Karpas-422 (cell line): ENCODE measurements around the gene RPGR. TPM values are rescaled to one million over a fixed set of nuclear protein-coding genes. Genes with fewer than 3 reads are reported as not detected.

Experiments used
- DNase-seq: peaks from one replicate; pipeline ENCODE4 v3.0.0-alpha.2; 2015
- H2AFZ ChIP-seq: fragments of 200-600 bp; sonication (generic); 2 replicates; pipeline ENCODE4 v1.6.1; 2014; ENCODE audit warnings: antibody characterized with exemption, low read length, mixed read lengths
- H3K27ac ChIP-seq: fragments of 200-600 bp; sonication (generic); 2 replicates; pipeline ENCODE4 v1.5.1; 2014; ENCODE audit warnings: mild to moderate bottlenecking, low read length, moderate library complexity
- H3K27me3 ChIP-seq: fragments of 200-600 bp; sonication (generic); 2 replicates; pipeline ENCODE4 v1.6.1; 2014; ENCODE audit warnings: low read length, mixed read lengths
- H3K36me3 ChIP-seq: fragments of 200-600 bp; sonication (generic); 2 replicates; pipeline ENCODE4 v1.6.1; 2014; ENCODE audit warnings: low read length, mixed read lengths; ENCODE audit not compliant: insufficient read depth
- H3K4me1 ChIP-seq: fragments of 200-600 bp; sonication (generic); 2 replicates; pipeline ENCODE4 v1.6.1; 2014; ENCODE audit warnings: mild to moderate bottlenecking, low read length, mixed read lengths
- H3K4me2 ChIP-seq: fragments of 200-600 bp; sonication (generic); 2 replicates; pipeline ENCODE4 v1.6.1; 2014; ENCODE audit warnings: low read length, low read depth, mild to moderate bottlenecking; ENCODE audit not compliant: poor library complexity, severe bottlenecking
- H3K4me3 ChIP-seq: fragments of 200-600 bp; sonication (generic); 2 replicates; pipeline ENCODE4 v1.5.1; 2014; ENCODE audit warnings: mild to moderate bottlenecking, antibody characterized with exemption, low read length, mixed read lengths
- H3K79me2 ChIP-seq: fragments of 200-600 bp; sonication (generic); 2 replicates; pipeline ENCODE4 v1.6.1; 2014; ENCODE audit warnings: mild to moderate bottlenecking, low read length, mixed read lengths
- H3K9ac ChIP-seq: fragments of 200-600 bp; sonication (generic); 2 replicates; pipeline ENCODE4 v1.6.0; 2014; ENCODE audit warnings: low read length
- H3K9me2 ChIP-seq: fragments of 200-600 bp; sonication (generic), shearing (Covaris generic); replicated peaks from 2 replicates; pipeline ENCODE4 v1.6.0; 2014; ENCODE audit warnings: mild to moderate bottlenecking, low read length, moderate library complexity; ENCODE audit not compliant: insufficient read depth
- H3K9me3 ChIP-seq: fragments of 300-700, 200-600 bp; sonication (generic); 2 replicates; pipeline ENCODE4 v1.6.1; 2014; ENCODE audit warnings: low read length, mixed read lengths
- H4K20me1 ChIP-seq: fragments of 200-600 bp; sonication (generic); 2 replicates; pipeline ENCODE4 v1.6.1; 2014; ENCODE audit warnings: mild to moderate bottlenecking, antibody characterized with exemption, low read length, low read depth; ENCODE audit not compliant: insufficient read depth
- total RNA-seq: library from RNA; depleted of rRNA; stranded (reverse); fragments of >200 nt; shearing (Covaris generic); gene quantifications from 2 replicates; pipeline ENCODE4 v1.2.3, GENCODE V29; 2014; ENCODE audit warnings: low replicate concordance

The RPGR gene
- total RNA-seq, 1 experiment from 2014 or later: 23.9 TPM

GRCh38 chrX:38282049-38282448 lies 45.3 kb downstream of the RPGR start:
- Histone ChIP-seq H3K9me2 (no peaks in the 10 kb centered on the region), H3K27ac (0 out of 2 replicates have a peak overlapping the region, but pooled peaks have one; percentile 11), H3K9me3 (no peaks in the 10 kb centered on the region), H2AFZ (no peak overlapping the region), H3K27me3 (no peaks in the 10 kb centered on the region), H3K4me3 (no peak overlapping the region), H3K9ac (no peak overlapping the region), H4K20me1 (no peaks in the 10 kb centered on the region), H3K36me3 (no peaks in the 10 kb centered on the region), H3K4me1 (peaks cover 11% of the 10 kb centered on the region), H3K79me2 (no peaks in the 10 kb centered on the region), H3K4me2 (no peak overlapping the region)
- DNase-seq: no peak

DNA sequence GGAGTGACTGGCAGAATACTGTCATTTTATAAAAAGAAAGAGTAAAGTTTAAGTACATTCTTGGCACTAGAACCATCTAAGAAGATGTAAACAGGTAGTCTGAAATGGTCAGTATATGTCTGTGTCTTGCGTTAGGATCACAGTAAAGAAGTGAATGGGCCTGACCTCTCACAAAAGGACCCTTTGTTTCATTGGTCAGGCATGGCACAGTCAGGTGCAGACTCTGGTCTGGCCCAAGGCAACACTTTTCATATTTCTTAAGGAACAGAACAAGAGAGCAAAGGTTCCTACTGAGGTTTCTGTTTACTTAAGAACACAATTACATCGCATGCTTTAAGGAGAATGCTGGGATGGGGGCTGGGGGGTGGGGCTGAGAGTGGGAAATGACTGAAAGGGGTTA lies 48.1 kb downstream of the RPGR start:
- Histone ChIP-seq H4K20me1 (no peaks in the 10 kb centered on the region), H3K9me2 (no peaks in the 10 kb centered on the region), H2AFZ (no peak overlapping the region), H3K9ac (no peak overlapping the region), H3K4me1 (peaks cover 23% of the 10 kb centered on the region), H3K4me2 (no peak overlapping the region), H3K4me3 (no peak overlapping the region), H3K79me2 (no peaks in the 10 kb centered on the region), H3K27ac (no peak overlapping the region), H3K27me3 (no peaks in the 10 kb centered on the region), H3K9me3 (no peaks in the 10 kb centered on the region), H3K36me3 (no peaks in the 10 kb centered on the region)
- DNase-seq: no peak

DNA sequence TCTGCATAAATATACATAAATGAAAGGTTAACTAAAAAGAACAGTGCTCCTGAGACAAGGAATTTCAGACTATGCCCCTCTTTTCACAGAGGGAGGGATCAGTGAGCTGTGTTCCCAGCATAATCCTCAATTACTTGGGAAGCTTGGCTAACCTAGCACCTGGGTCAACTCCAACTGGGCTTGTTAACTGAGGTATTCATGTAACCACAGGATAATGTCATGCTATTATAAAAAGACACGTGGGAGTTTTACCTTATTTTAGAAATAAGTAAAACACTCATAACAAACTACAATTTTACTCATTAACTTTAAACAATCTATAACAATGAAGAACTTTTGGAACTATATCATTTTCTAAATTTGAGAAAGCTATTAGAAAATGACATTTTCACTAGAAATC lies 48.6 kb downstream of the RPGR start:
- Histone ChIP-seq H2AFZ (no peak overlapping the region), H3K27me3 (no peaks in the 10 kb centered on the region)

DNA sequence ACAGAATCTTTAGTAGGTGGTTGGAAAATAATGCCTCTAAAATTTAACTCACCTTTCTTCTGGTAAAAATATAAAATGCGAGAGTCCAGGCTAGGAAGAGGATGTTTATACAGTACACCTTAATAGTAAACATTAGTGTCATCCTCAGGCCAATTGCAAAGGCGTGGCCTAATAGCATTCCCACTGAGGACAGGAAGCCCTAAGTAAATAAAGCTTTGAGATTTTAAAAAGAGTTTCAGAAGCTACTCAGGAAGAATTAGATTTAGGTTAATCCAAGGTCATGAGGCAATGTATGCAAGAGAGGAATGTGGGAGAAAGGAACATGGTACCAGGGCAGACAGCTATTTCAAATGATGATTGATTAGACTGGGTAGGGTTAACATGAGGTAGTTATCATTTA lies 49.5 kb downstream of the RPGR start:
- no peak overlapping the region for H3K4me3 ChIP-seq
- H3K27ac ChIP-seq: no peak overlapping the region
- H3K4me1 ChIP-seq: peaks cover 19% of the 10 kb centered on the region
- no peaks in the 10 kb centered on the region for H3K79me2 ChIP-seq
- no peaks in the 10 kb centered on the region for H3K36me3 ChIP-seq
- H3K9me2 ChIP-seq: no peaks in the 10 kb centered on the region
- no peaks in the 10 kb centered on the region for H3K27me3 ChIP-seq
- H4K20me1 ChIP-seq: no peaks in the 10 kb centered on the region
- no peak overlapping the region for H2AFZ ChIP-seq
- no peak overlapping the region for H3K9ac ChIP-seq
- no peaks in the 10 kb centered on the region for H3K9me3 ChIP-seq
- no peak for DNase-seq
- no peak overlapping the region for H3K4me2 ChIP-seq

More for the DNA sequence above, 48.6 kb downstream of the RPGR start:
- Histone ChIP-seq H3K4me1 (peaks cover 23% of the 10 kb centered on the region), H3K36me3 (no peaks in the 10 kb centered on the region), H3K27ac (no peak overlapping the region), H3K9me3 (no peaks in the 10 kb centered on the region), H4K20me1 (no peaks in the 10 kb centered on the region), H3K79me2 (no peaks in the 10 kb centered on the region), H3K4me3 (no peak overlapping the region), H3K4me2 (no peak overlapping the region), H3K9ac (no peak overlapping the region), H3K9me2 (no peaks in the 10 kb centered on the region)
- DNase-seq: no peak

DNA sequence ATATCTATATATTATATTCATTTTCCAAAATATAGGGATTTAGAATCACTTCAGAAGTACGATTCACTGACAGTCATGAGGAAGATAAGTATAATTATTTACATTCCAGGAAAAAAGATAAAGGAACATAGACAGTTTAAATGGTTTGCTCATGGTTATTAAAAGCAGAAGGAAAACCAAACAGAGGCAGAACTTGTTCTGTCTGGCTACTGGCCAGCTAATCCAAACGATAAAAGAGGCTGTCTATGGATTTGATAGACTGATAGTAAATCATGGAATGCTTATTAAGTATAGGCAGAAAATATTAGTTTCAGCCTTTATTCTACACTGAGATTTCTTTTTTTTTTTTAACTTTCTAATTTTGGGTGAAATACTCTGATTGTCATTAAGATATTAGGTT lies 50.2 kb downstream of the RPGR start:
- Histone ChIP-seq H4K20me1 (no peaks in the 10 kb centered on the region), H3K27ac (no peak overlapping the region), H3K9ac (no peak overlapping the region), H3K4me1 (peaks cover 12% of the 10 kb centered on the region), H2AFZ (no peak overlapping the region), H3K4me3 (no peak overlapping the region), H3K9me2 (no peaks in the 10 kb centered on the region), H3K9me3 (no peaks in the 10 kb centered on the region), H3K36me3 (no peaks in the 10 kb centered on the region), H3K79me2 (no peaks in the 10 kb centered on the region), H3K4me2 (no peak overlapping the region), H3K27me3 (no peaks in the 10 kb centered on the region)
- no peak for DNase-seq

DNA sequence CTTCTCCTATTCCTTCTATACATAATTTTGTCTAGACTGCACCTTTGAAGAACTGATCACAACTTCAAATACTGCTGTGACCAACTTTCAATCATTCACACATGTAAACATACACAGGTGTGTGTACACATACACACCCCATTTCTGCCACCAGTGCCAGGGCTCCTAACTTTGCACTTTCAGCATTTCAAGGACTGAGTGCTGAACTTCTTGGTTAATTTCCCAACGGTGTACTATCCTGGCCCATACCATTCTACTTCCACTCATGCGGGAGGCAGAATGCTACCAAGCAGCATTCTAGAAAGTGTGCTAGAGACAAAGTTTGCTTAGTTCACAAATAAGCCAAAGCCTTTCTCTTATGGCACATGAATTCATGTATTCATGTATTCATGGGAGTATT lies 51.2 kb downstream of the RPGR start:
- no peak overlapping the region for H3K9ac ChIP-seq
- H3K27ac ChIP-seq: no peak overlapping the region
- H4K20me1 ChIP-seq: no peaks in the 10 kb centered on the region
- no peaks in the 10 kb centered on the region for H3K36me3 ChIP-seq
- no peak for DNase-seq
- H3K4me3 ChIP-seq: no peak overlapping the region
- H3K9me2 ChIP-seq: no peaks in the 10 kb centered on the region
- H3K4me1 ChIP-seq: peaks cover 22% of the 10 kb centered on the region
- no peak overlapping the region for H3K4me2 ChIP-seq
- no peaks in the 10 kb centered on the region for H3K27me3 ChIP-seq
- H3K79me2 ChIP-seq: no peaks in the 10 kb centered on the region
- no peaks in the 10 kb centered on the region for H3K9me3 ChIP-seq
- H2AFZ ChIP-seq: no peak overlapping the region

DNA sequence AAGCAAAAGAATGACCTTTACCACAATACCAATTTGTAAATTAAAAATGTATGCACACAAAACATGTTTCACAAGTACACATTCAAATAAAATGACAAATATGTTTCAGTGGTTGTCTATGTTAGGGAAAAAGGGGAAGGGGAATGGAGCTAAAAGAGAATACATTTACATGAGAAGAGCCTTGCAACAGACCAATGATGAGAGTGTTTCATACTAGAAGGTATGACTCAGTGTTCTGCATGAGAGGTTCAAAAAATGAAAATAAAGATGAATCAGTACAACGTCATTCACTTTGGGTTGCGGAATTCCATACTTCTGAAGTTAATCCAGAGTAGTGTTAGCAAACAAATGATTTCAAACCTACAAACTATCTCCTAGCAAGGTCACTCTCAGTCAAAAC lies 51.7 kb downstream of the RPGR start:
- Histone ChIP-seq H3K36me3 (no peaks in the 10 kb centered on the region), H3K27me3 (no peaks in the 10 kb centered on the region), H4K20me1 (no peaks in the 10 kb centered on the region), H3K4me3 (no peak overlapping the region), H3K4me1 (peaks cover 25% of the 10 kb centered on the region), H2AFZ (no peak overlapping the region), H3K79me2 (no peaks in the 10 kb centered on the region), H3K9ac (no peak overlapping the region), H3K9me2 (no peaks in the 10 kb centered on the region), H3K27ac (no peak overlapping the region; the same call in 1 of the 2 replicates), H3K4me2 (no peak overlapping the region), H3K9me3 (no peaks in the 10 kb centered on the region)
- DNase-seq: no peak

GRCh38 chrX:38273453-38273852 lies 53.9 kb downstream of the RPGR start:
- H3K9me3 ChIP-seq: no peaks in the 10 kb centered on the region
- H3K9me2 ChIP-seq: no peaks in the 10 kb centered on the region
- H3K36me3 ChIP-seq: no peaks in the 10 kb centered on the region
- no peak overlapping the region for H3K4me3 ChIP-seq
- no peaks in the 10 kb centered on the region for H3K79me2 ChIP-seq
- H3K4me1 ChIP-seq: peaks cover 25% of the 10 kb centered on the region
- no peak overlapping the region for H3K9ac ChIP-seq
- H3K27me3 ChIP-seq: no peaks in the 10 kb centered on the region
- DNase-seq: no peak
- H3K4me2 ChIP-seq: no peak overlapping the region
- no peak overlapping the region for H3K27ac ChIP-seq
- H4K20me1 ChIP-seq: no peaks in the 10 kb centered on the region
- H2AFZ ChIP-seq: no peak overlapping the region

- H3K4me3 ChIP-seq: no peak overlapping the region
- H3K36me3 ChIP-seq: no peaks in the 10 kb centered on the region
- H3K9me2 ChIP-seq: no peaks in the 10 kb centered on the region
- H2AFZ ChIP-seq: no peak overlapping the region
- no peaks in the 10 kb centered on the region for H4K20me1 ChIP-seq
- no peaks in the 10 kb centered on the region for H3K27me3 ChIP-seq
- peak overlapping the region; percentile 10 for H3K4me2 ChIP-seq
- H3K79me2 ChIP-seq: no peaks in the 10 kb centered on the region
- H3K4me1 ChIP-seq: peaks cover 23% of the 10 kb centered on the region
- H3K9ac ChIP-seq: no peak overlapping the region
- no peaks in the 10 kb centered on the region for H3K9me3 ChIP-seq
- DNase-seq: no peak
- peak overlapping the region; percentile 34 for H3K27ac ChIP-seq
Observed at GRCh38 chrX:38271154-38271716, 56.1 kb downstream of the RPGR start.
